ENCODE measurements around the gene CLASRP.

DNA sequence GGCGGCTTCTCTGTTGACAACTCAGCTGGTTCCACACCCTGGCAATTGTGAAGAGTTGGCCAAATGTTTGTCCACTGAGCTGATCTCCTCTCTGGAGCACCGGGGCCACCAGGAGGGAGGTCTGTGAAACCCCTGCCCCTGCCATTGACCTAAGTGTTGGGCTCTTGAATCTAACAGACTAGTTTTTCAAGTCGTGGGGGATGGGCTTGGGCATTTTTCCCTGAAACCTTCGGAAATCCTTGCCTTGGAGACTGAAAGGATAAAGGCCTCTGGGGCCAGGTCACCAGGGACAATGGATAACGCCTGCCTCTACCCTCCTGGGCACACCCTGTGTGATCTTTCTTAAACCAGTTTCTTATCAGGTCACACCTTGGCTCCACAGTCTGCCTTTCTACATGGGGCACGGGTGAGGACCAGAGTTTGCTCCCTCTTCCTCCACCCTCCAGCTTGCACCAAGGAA lies 41.1 kb downstream of the CLASRP start:
- TF ChIP-seq CBX2 (IDR thresholded peaks at IDR 0.05; ENCODE audit: insufficient read depth, low read length, poor library complexity, severe bottlenecking) (no peak), ZNF77 (CRISPR knock-in tag; IDR thresholded peaks at IDR 0.05) (no peak), KAT2B (IDR thresholded peaks at IDR 0.05; ENCODE audit: low read depth, low read length) (no peak)
